Measurements from ENCODE around the gene ZNF593.

The ZNF593 gene

GRCh38 chr1:26164036-26164860, 5.5 kb upstream of the ZNF593 start:
- H3K4me3 ChIP-seq (ENCODE audit: low read length), result peak overlapping the region; percentile 52
- peaks cover 73% of the 10 kb centered on the region for H3K27me3 ChIP-seq (ENCODE audit: insufficient read depth, low read length)
- peaks cover 29% of the 10 kb centered on the region for H3K4me1 ChIP-seq (ENCODE audit: insufficient read depth, low read length)
- no peaks in the 10 kb centered on the region for H3K9me3 ChIP-seq (ENCODE audit: insufficient read depth, low read depth, low read length)
- peak overlapping the region; percentile 5; the same call in 1 of the 2 replicates for H3K27ac ChIP-seq (ENCODE audit: low read depth, low read length)
- WGBS, result 8% methylated on average over 72 of the region's 72 CpGs
- H3K36me3 ChIP-seq (ENCODE audit: insufficient read depth, low read length), result no peaks in the 10 kb centered on the region
- peak overlapping the region; percentile 32; the same call in 1 of the 2 replicates for H3K9ac ChIP-seq (ENCODE audit: low read depth, low read length)

DNA sequence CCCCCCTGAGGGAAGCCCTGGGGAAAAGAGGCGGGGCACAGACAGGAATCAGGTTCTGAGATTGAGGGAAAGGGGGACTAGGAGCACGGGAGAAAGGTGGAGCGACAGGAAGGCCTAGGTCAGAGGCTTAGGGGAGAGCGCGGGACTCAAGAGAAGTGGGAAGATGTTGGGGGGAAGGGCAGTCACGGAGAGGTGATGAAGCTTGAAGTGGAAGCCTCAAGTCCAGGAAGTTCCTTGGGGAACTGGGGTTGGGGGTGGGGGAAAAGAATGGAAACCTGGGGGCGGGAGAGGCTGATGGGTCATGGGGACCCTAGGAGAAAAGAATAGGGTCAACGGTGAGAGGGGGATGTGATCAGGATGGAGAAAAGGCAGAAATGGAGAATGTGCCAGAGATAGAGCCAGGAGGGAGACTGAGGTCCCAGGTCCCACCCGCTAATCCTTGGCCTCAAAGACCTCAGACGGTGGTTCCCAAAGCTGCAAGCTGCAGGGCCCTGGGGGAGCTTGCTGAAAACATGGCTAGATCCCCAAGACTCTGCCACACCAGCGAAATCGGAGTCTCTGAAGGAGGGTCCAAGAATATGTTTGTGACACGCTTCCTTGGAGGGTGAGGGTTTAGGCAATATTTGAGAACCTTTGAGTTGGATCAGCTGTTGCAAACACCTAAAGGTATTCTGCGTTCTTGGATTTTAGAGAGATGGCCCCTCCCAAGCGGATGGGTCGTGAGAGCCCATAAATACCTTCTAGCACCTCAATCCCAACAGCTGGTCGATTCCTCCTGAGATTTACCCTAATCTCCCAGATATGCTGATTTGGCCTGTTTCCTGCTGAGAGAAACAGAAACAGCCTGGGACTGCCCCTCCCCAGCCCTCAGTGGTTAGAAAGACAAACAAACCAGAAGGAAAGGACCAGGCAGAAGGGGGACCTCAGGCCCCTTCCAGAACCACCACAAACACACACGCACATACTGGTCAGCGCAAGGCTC, 4.6 kb upstream of the ZNF593 start:
- Histone ChIP-seq H3K4me3 (ENCODE audit: low read length) (peak overlapping the region; percentile 52), H3K27me3 (ENCODE audit: insufficient read depth, low read length) (peaks cover 64% of the 10 kb centered on the region)
- 29% methylated on average over 19 of the region's 19 CpGs for WGBS

GRCh38 chr1:26166719-26167281, 2.9 kb upstream of the ZNF593 start:
- Histone ChIP-seq H3K27ac (ENCODE audit: low read depth, low read length) (no peak overlapping the region), H3K36me3 (ENCODE audit: insufficient read depth, low read length) (peaks cover 5% of the 10 kb centered on the region), H3K27me3 (ENCODE audit: insufficient read depth, low read length) (peaks cover 48% of the 10 kb centered on the region), H3K9me3 (ENCODE audit: insufficient read depth, low read depth, low read length) (no peaks in the 10 kb centered on the region), H3K4me1 (ENCODE audit: insufficient read depth, low read length) (peaks cover 23% of the 10 kb centered on the region), H3K4me3 (ENCODE audit: low read length) (no peak overlapping the region), H3K9ac (ENCODE audit: low read depth, low read length) (no peak overlapping the region)
- 96% methylated on average over 4 of the region's 4 CpGs for WGBS

More for the DNA sequence above, 4.6 kb upstream of the ZNF593 start:
- H3K27ac ChIP-seq (ENCODE audit: low read depth, low read length), result peak overlapping the region; percentile 5; the same call in 1 of the 2 replicates
- peak overlapping the region; percentile 32; the same call in 1 of the 2 replicates for H3K9ac ChIP-seq (ENCODE audit: low read depth, low read length)
- peaks cover 29% of the 10 kb centered on the region for H3K4me1 ChIP-seq (ENCODE audit: insufficient read depth, low read length)
- H3K9me3 ChIP-seq (ENCODE audit: insufficient read depth, low read depth, low read length), result no peaks in the 10 kb centered on the region
- no peaks in the 10 kb centered on the region for H3K36me3 ChIP-seq (ENCODE audit: insufficient read depth, low read length)

- H3K9me3 ChIP-seq (ENCODE audit: insufficient read depth, low read depth, low read length), result no peaks in the 10 kb centered on the region
- peaks cover 5% of the 10 kb centered on the region for H3K36me3 ChIP-seq (ENCODE audit: insufficient read depth, low read length)
- H3K4me1 ChIP-seq (ENCODE audit: insufficient read depth, low read length), result peaks cover 23% of the 10 kb centered on the region
- peak within 1 kb of the TSS; percentile 83 for H3K9ac ChIP-seq (ENCODE audit: low read depth, low read length)
- WGBS, result 77% methylated on average over 5 of the region's 5 CpGs
- peak within 1 kb of the TSS; percentile 85 for H3K4me3 ChIP-seq (ENCODE audit: low read length)
- peaks cover 31% of the 10 kb centered on the region for H3K27me3 ChIP-seq (ENCODE audit: insufficient read depth, low read length)
- H3K27ac ChIP-seq (ENCODE audit: low read depth, low read length), result peak within 1 kb of the TSS; percentile 42; the same call in 1 of the 2 replicates
These were observed 1.1 kb upstream of the ZNF593 start, which contains the start of gene C1orf232 for GRCh38 chr1:26168410-26169197. TSS of gene C1orf232 (minus strand) at chr1:26168963. CDS start at chr1:26168499, 464 bp downstream.

DNA sequence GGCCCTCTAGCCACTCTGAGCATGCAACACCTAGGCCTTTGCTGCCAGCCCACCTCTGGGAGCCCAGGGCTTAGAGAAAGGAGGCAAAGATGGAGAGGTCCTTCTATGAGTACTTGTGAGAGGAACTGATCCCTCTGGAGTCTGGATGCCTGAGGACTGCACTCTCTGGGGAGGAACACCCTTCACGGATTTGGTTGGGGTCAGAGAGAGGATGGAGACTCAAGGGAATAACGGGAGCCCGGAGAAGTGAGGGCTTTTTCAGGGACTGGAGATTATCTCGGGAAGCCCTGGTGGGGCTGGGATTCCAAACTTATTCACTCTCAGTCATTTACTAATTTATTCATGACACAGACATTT, 532 bp upstream of the ZNF593 start:
- H3K27ac ChIP-seq (ENCODE audit: low read depth, low read length), result no peak overlapping the region
- no peak overlapping the region for H3K9ac ChIP-seq (ENCODE audit: low read depth, low read length)
- WGBS, result 70% methylated on average over 4 of the region's 4 CpGs
- peaks cover 5% of the 10 kb centered on the region for H3K36me3 ChIP-seq (ENCODE audit: insufficient read depth, low read length)
- peaks cover 23% of the 10 kb centered on the region for H3K4me1 ChIP-seq (ENCODE audit: insufficient read depth, low read length)
- peaks cover 25% of the 10 kb centered on the region for H3K27me3 ChIP-seq (ENCODE audit: insufficient read depth, low read length)
- H3K9me3 ChIP-seq (ENCODE audit: insufficient read depth, low read depth, low read length), result no peaks in the 10 kb centered on the region
- peak overlapping the region; percentile 85 for H3K4me3 ChIP-seq (ENCODE audit: low read length)

- Histone ChIP-seq H3K9ac (ENCODE audit: low read depth, low read length) (peak overlapping the region; percentile 83), H3K4me1 (ENCODE audit: insufficient read depth, low read length) (peaks cover 18% of the 10 kb centered on the region), H3K4me3 (ENCODE audit: low read length) (peak overlapping the region; percentile 85), H3K27me3 (ENCODE audit: insufficient read depth, low read length) (peaks cover 14% of the 10 kb centered on the region), H3K9me3 (ENCODE audit: insufficient read depth, low read depth, low read length) (no peaks in the 10 kb centered on the region), H3K36me3 (ENCODE audit: insufficient read depth, low read length) (peaks cover 5% of the 10 kb centered on the region), H3K27ac (ENCODE audit: low read depth, low read length) (no peak overlapping the region)
- WGBS, result 80% methylated on average over 9 of the region's 9 CpGs
These were observed 739 bp downstream of the ZNF593 start for GRCh38 chr1:26170472-26170821.

- Histone ChIP-seq H3K4me1 (ENCODE audit: insufficient read depth, low read length) (peaks cover 11% of the 10 kb centered on the region; the same call in 1 of the 2 replicates), H3K36me3 (ENCODE audit: insufficient read depth, low read length) (peaks cover 5% of the 10 kb centered on the region), H3K9ac (ENCODE audit: low read depth, low read length) (peak within 1 kb of the TSS; percentile 83; the same call in 1 of the 2 replicates), H3K9me3 (ENCODE audit: insufficient read depth, low read depth, low read length) (no peaks in the 10 kb centered on the region), H3K4me3 (ENCODE audit: low read length) (peak within 1 kb of the TSS; percentile 85), H3K27me3 (ENCODE audit: insufficient read depth, low read length) (peaks cover 7% of the 10 kb centered on the region; the same call in 1 of the 2 replicates), H3K27ac (ENCODE audit: low read depth, low read length) (no peak within 1 kb of the TSS)
- WGBS, result 91% methylated on average over 34 of the region's 34 CpGs
These were observed 1.7 kb downstream of the ZNF593 start, which contains the start of gene ZNF593OS for GRCh38 chr1:26171084-26172072. TSS of gene ZNF593OS (minus strand) at chr1:26171832. CDS start at chr1:26171661, 171 bp downstream.

GRCh38 chr1:26175346-26175745, 5.6 kb downstream of the ZNF593 start:
- WGBS, result 92% methylated on average over 8 of the region's 8 CpGs
- H3K4me1 ChIP-seq (ENCODE audit: insufficient read depth, low read length), result no peaks in the 10 kb centered on the region; the same call in 1 of the 2 replicates
- no peak overlapping the region for H3K27ac ChIP-seq (ENCODE audit: low read depth, low read length)
- H3K9ac ChIP-seq (ENCODE audit: low read depth, low read length), result no peak overlapping the region
- H3K36me3 ChIP-seq (ENCODE audit: insufficient read depth, low read length), result peaks cover 7% of the 10 kb centered on the region
- no peak overlapping the region for H3K4me3 ChIP-seq (ENCODE audit: low read length)
- no peaks in the 10 kb centered on the region for H3K9me3 ChIP-seq (ENCODE audit: insufficient read depth, low read depth, low read length)
- no peaks in the 10 kb centered on the region for H3K27me3 ChIP-seq (ENCODE audit: insufficient read depth, low read length)

- WGBS, result 12% methylated on average over 21 of the region's 21 CpGs
- peaks cover 8% of the 10 kb centered on the region; the same call in 1 of the 2 replicates for H3K36me3 ChIP-seq (ENCODE audit: insufficient read depth, low read length)
- no peaks in the 10 kb centered on the region for H3K27me3 ChIP-seq (ENCODE audit: insufficient read depth, low read length)
- H3K9me3 ChIP-seq (ENCODE audit: insufficient read depth, low read depth, low read length), result no peaks in the 10 kb centered on the region
- peak within 1 kb of the TSS; percentile 52 for H3K4me3 ChIP-seq (ENCODE audit: low read length)
- H3K9ac ChIP-seq (ENCODE audit: low read depth, low read length), result peak within 1 kb of the TSS; percentile 53
- no peaks in the 10 kb centered on the region for H3K4me1 ChIP-seq (ENCODE audit: insufficient read depth, low read length)
- H3K27ac ChIP-seq (ENCODE audit: low read depth, low read length), result no peak within 1 kb of the TSS; the same call in 1 of the 2 replicates
These were observed 7.5 kb downstream of the ZNF593 start, which contains the start of gene CNKSR1 for GRCh38 chr1:26177182-26177684. TSS of gene CNKSR1 (plus strand) at chr1:26177491. CDS start at chr1:26177548, 57 bp downstream.

All from HUES64 (cell line).